ENCODE measurements around the gene FKBP15. TPM values are rescaled to one million over a fixed set of nuclear protein-coding genes. Genes with fewer than 3 reads are reported as not detected.

Gene FKBP15
- total RNA-seq, 1 donor: 15.4 TPM

DNA sequence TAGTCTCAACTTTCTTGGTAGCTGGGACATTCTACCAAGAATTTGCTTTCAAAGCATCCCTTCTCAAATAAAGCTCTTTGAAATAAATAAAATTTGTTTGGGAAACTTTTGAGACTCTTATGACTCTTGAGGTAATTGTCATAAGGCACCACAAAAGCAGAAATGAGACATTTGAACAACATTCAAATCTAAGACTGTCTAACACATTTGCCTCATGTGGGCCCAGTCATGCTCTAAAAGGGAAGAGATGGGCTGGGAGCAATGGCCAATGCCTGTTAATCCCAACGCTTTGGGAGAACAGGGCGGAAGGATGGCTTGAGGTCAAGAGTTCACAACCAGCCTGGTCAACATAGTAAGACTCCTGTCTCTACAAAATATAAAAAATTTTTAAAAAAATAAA lies 43.8 kb downstream of the FKBP15 start:
- Histone ChIP-seq H3K27me3 (ENCODE audit: insufficient read depth, low read length) (no peaks in the 10 kb centered on the region), H3K4me3 (ENCODE audit: low read length) (no peak overlapping the region), H3K4me1 (ENCODE audit: insufficient read depth, low read length) (no peaks in the 10 kb centered on the region), H3K9me3 (ENCODE audit: low read depth, low read length) (no peaks in the 10 kb centered on the region)

DNA sequence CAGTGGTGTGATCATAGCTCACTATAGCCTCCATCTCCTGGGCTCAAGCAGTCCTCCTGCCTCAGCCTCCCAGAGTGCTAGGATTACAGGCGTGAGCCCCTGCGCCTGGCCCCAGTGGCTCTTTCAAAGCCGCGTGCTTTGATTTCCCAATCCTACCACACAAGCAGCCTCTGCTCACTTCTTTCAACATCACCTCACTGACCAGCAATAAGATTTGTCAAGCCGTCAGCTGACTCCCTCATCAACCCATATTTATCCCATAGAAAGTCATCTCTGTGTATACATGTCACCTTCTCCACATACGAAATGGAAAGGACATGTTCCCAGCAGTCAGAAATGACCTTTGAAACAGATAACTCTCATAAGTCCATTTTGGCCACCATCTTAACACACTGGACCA lies 44.3 kb downstream of the FKBP15 start:
- no peaks in the 10 kb centered on the region for H3K27me3 ChIP-seq (ENCODE audit: insufficient read depth, low read length)
- H3K4me1 ChIP-seq (ENCODE audit: insufficient read depth, low read length): no peaks in the 10 kb centered on the region
- H3K4me3 ChIP-seq (ENCODE audit: low read length): no peak overlapping the region
- H3K9me3 ChIP-seq (ENCODE audit: low read depth, low read length): no peaks in the 10 kb centered on the region

DNA sequence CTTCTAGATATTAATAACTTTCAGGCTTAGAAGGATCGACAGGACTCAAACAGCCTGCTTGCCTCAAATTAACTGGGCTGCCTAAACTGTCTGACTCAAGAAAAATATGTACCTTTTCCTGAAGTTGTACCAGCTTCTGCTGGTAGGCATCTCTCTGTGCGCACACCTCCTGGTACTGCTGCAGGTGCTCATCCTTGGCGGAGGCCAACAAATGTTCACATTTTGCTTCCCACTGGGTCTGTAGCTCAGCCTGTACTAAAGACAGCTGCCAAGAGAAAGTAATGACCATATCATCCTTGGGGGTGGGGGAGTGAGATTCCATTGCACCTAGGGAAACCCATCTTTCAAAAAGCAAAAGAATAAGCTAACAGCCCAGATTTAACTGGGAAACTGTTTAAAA lies 47.7 kb downstream of the FKBP15 start:
- no peaks in the 10 kb centered on the region for H3K4me1 ChIP-seq (ENCODE audit: insufficient read depth, low read length)
- no peaks in the 10 kb centered on the region for H3K9me3 ChIP-seq (ENCODE audit: low read depth, low read length)
- no peaks in the 10 kb centered on the region for H3K27me3 ChIP-seq (ENCODE audit: insufficient read depth, low read length)
- H3K4me3 ChIP-seq (ENCODE audit: low read length): no peak overlapping the region

DNA sequence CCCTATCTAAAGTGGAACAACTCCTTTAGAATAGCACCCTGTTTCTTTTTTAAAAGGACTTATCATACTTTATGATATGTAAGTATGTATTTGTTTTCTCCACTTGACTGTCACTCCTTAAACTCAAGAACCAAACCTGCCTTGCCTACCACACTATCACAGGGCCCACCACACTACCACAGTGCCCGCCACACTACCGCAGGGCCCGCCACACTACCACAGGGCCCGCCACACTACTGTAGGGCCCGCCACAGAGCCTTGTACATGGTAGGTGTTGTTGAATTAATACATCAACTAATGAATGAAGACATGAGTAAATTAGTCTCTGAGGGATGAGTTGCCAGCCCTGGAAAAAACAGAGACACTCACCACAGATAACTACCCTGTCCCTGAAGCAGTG lies 52.3 kb downstream of the FKBP15 start:
- no peak overlapping the region for H3K4me3 ChIP-seq (ENCODE audit: low read length)
- H3K4me1 ChIP-seq (ENCODE audit: insufficient read depth, low read length): no peaks in the 10 kb centered on the region
- no peaks in the 10 kb centered on the region for H3K9me3 ChIP-seq (ENCODE audit: low read depth, low read length)
- no peaks in the 10 kb centered on the region for H3K27me3 ChIP-seq (ENCODE audit: insufficient read depth, low read length)

DNA sequence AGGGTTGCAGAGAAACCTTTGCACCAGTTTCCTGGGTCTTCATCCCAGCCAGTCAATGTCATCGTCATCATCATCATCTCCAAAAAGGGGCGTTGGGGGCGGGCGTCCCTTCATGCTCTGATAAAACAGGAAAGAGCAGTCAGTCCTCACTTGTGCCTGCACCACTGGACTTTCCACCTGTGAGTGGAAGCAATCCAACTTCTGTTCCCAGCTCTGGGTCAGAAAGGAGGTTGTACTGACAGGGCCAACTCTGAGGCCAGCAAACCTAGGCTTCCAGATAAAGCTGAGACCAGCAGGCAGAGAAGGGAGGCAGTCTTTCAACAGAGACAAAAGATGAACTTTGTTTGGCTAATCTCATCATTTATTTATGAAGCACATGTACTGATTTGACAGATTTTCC lies 55.0 kb downstream of the FKBP15 start:
- Histone ChIP-seq H3K4me3 (ENCODE audit: low read length) (no peak overlapping the region), H3K9me3 (ENCODE audit: low read depth, low read length) (no peaks in the 10 kb centered on the region), H3K4me1 (ENCODE audit: insufficient read depth, low read length) (no peaks in the 10 kb centered on the region), H3K27me3 (ENCODE audit: insufficient read depth, low read length) (no peaks in the 10 kb centered on the region)

DNA sequence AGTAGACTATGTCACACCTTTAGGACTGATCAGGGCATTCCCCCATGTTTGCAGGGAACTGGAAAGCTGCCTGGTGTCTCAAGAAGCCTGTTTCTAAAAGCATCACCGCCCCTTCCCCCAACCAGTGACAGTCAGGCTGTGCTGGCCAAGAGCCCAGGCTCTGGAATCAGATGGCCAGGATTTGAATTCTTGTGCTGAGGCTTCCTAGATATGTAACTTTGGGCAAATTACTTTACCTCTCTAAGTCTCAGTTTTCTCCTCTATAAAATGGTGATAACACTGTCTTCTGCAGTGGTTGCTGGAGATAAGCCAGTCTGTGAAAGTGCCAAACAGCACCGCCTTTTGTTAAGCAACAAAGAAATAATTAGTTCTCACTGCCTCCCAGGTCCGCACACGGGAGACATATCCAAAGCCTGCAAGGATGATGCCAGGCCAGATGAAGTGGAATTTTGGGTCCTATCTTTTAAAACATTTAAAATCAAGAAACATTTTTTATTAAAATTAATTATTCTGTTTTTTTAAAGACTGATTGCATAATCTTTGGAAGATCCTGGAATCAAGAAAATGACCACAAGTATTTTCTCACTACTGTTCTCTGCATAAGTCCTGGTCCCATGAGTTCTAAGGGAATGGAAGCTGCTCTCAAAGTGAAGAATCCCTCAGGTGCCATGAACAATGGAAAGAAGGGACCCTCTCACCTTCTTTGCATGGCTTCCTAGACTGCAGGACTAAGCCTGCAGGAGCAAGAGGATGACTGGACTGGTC lies 56.4 kb downstream of the FKBP15 start:
- H3K4me3 ChIP-seq (ENCODE audit: low read length): no peak overlapping the region
- H3K9me3 ChIP-seq (ENCODE audit: low read depth, low read length): no peaks in the 10 kb centered on the region
- no peaks in the 10 kb centered on the region for H3K27me3 ChIP-seq (ENCODE audit: insufficient read depth, low read length)
- H3K4me1 ChIP-seq (ENCODE audit: insufficient read depth, low read length): no peaks in the 10 kb centered on the region

DNA sequence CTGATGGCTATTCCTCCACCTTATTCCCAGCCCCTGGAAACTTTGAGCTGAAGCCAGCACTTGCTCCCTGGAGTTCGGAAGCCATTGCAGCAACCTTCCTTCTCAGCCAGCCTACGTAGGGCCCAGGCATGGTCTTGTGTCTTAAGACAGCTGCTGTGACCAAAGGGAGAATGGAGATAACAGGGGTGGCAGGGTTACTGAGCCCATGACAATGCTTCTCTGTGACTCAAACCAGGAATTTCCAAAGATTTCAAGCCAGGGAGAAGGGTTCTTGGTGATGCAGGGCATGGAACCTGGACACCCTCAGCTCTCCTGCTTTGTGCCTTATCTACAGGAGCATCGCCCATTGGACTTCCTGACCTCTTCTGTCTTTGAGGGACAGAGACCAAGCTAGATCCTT lies 58.1 kb downstream of the FKBP15 start:
- no peaks in the 10 kb centered on the region for H3K4me1 ChIP-seq (ENCODE audit: insufficient read depth, low read length)
- no peaks in the 10 kb centered on the region for H3K27me3 ChIP-seq (ENCODE audit: insufficient read depth, low read length)
- H3K9me3 ChIP-seq (ENCODE audit: low read depth, low read length): no peaks in the 10 kb centered on the region
- H3K4me3 ChIP-seq (ENCODE audit: low read length): no peak overlapping the region

DNA sequence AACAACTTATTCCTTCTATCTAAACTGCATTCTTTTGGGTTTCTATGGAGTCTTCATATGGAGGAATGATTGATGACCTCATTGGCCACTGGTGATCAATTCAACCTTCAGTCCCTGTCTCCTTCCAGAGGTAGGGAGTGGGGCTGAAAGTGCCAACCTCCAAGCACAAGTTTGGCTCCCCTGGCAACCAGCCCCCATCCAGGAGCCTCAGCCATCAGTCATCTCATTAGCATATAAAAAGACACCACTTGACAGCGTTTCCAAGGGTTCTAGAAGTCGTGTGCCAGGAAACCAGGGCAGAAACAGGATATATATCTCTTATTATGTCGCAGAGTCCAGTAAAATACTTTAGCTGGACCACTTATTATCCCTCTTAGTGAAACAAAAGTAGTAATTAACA lies 60.5 kb downstream of the FKBP15 start:
- H3K4me1 ChIP-seq (ENCODE audit: insufficient read depth, low read length): peaks cover 20% of the 10 kb centered on the region
- no peaks in the 10 kb centered on the region for H3K27me3 ChIP-seq (ENCODE audit: insufficient read depth, low read length)
- H3K9me3 ChIP-seq (ENCODE audit: low read depth, low read length): no peaks in the 10 kb centered on the region
- no peak overlapping the region for H3K4me3 ChIP-seq (ENCODE audit: low read length)

DNA sequence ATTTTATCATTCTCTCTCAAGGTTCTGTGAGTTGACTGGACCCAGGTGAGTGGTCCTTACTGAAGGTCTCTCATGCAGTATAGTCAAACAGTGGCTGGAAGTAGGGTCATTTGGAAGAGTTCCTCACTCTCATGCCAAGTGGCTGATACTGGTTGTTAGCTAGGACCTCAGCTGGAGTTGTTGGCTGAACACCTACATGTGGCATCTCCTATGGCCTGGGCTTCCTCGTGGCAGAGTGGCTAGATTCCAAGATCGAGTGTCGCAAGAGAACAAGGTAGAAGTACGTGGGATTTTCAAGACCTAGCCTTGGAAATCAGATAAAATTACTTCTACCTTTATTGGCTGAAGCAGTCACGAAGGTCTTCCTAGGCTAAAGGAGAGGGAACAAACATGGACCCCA lies 62.6 kb downstream of the FKBP15 start:
- H3K4me1 ChIP-seq (ENCODE audit: insufficient read depth, low read length): peaks cover 41% of the 10 kb centered on the region
- no peaks in the 10 kb centered on the region for H3K27me3 ChIP-seq (ENCODE audit: insufficient read depth, low read length)

DNA sequence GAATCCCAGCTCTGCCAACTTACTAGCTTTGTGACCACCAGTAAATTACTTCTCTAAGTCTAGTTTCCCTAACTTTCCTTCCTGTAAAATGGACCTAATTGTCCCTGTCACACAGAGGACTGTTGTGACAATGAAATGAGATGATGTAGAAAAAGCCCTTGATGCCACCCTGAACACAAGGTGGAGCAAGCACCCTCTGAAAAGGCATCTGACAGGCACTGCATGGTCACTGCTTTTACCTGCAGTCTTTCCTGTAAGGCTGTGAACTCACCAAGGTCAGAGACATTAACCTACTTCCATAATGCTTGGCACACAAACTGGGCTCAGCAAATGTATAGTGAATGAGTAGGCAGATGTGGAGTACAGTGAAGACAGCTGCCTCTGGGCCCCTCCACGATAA lies 64.2 kb downstream of the FKBP15 start:
- Histone ChIP-seq H3K9me3 (ENCODE audit: low read depth, low read length) (no peaks in the 10 kb centered on the region), H3K27me3 (ENCODE audit: insufficient read depth, low read length) (no peaks in the 10 kb centered on the region), H3K4me3 (ENCODE audit: low read length) (no peak overlapping the region), H3K4me1 (ENCODE audit: insufficient read depth, low read length) (peaks cover 56% of the 10 kb centered on the region)

More for the DNA sequence above, 62.6 kb downstream of the FKBP15 start:
- Histone ChIP-seq H3K4me3 (ENCODE audit: low read length) (no peak overlapping the region), H3K9me3 (ENCODE audit: low read depth, low read length) (no peaks in the 10 kb centered on the region)

DNA sequence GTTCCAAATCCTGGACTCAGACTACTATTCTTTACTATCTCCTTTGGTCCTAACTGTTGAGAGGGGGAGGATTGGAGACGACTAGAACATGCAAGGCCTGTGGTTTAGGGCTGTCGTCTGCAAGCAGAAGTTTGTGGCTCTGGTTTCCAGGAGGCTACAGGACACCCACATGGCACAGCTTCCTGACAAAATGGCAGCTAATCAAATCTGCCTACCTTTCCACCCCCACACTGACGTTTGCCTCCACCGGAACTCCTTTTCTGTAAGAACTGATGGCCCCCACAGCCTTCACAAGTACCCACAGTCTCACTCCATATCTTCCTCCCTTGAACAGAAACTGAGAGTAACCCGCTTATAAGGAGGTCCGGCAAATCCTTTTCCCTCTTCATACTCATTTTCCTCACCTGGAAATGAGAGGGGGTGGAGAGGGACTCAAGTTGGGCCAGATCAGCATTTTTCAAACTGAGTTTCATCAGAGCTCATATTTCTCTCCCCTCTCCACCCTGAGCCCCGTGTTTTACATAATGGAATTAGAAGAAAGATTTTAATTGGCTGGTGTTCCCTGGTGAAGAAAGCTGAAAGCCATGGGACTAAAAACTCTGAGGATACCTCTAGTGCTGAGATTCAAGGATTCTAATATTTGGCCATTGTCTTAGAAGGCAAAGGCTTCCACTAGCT lies 65.0 kb downstream of the FKBP15 start:
- Histone ChIP-seq H3K4me3 (ENCODE audit: low read length) (no peak overlapping the region), H3K4me1 (ENCODE audit: insufficient read depth, low read length) (peaks cover 57% of the 10 kb centered on the region), H3K9me3 (ENCODE audit: low read depth, low read length) (no peaks in the 10 kb centered on the region), H3K27me3 (ENCODE audit: insufficient read depth, low read length) (no peaks in the 10 kb centered on the region)

DNA sequence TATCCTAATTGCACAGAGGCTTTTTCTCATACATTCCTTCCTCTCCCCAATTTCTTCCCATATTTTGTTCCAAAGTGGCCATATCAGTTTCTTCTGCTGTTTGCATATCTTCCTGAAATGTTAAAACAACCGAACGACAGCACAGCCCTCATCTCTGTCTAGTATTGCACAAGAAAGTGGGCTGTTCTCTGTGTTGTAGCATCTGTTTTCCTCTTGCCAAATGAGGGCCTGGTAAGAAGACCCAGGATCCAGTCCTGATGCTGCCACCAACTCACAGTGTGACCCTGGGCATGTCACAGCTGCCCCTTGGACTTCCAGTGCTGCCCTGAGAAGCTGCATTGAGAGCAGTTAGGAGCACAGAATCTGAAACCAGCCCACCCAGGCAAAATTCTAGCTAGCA lies 66.1 kb downstream of the FKBP15 start:
- H3K27me3 ChIP-seq (ENCODE audit: insufficient read depth, low read length): no peaks in the 10 kb centered on the region
- H3K4me3 ChIP-seq (ENCODE audit: low read length): no peak overlapping the region
- H3K9me3 ChIP-seq (ENCODE audit: low read depth, low read length): no peaks in the 10 kb centered on the region
- H3K4me1 ChIP-seq (ENCODE audit: insufficient read depth, low read length): peaks cover 64% of the 10 kb centered on the region

DNA sequence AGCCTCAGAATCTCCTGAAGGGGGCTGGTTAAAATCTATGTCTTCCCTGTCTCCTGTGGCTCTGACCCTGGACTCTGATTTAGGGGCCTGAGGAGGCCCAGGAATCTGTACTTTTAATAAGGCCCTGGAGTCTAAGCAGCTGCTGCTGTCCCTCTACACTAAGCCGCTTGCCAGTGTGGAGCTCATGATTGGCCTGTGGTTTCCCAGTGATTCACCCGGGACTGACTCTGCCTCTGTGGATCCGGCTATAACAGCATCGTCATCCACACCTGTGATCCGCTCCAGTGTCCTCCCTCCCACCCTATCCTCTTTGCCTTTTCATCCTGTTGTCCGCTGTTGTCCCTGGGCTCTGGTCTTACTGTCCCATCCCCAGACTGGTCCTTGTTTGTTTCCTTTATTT lies 66.6 kb downstream of the FKBP15 start:
- Histone ChIP-seq H3K27me3 (ENCODE audit: insufficient read depth, low read length) (no peaks in the 10 kb centered on the region), H3K4me3 (ENCODE audit: low read length) (peak overlapping the region; percentile 15), H3K4me1 (ENCODE audit: insufficient read depth, low read length) (peaks cover 69% of the 10 kb centered on the region), H3K9me3 (ENCODE audit: low read depth, low read length) (no peaks in the 10 kb centered on the region)

DNA sequence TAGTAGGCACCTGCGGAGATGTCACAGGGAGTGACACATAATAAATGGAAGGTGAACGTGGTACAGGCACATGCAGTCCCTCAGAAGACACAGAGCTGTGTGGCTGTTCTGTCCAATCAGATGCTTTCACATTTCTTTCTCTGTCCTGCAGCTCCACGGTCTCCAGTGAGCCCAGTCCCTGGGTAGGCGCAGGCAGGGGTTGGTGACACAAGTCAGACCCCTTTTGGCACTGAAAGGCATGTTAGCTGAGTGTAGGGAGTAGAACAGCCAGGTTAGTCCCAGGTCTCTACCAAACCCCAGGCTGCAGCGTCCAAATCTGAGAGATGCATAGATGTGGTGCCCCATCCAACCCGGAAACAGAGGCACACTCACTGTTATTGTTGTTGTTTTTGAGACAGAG lies 67.5 kb downstream of the FKBP15 start:
- no peak overlapping the region for H3K4me3 ChIP-seq (ENCODE audit: low read length)
- H3K27me3 ChIP-seq (ENCODE audit: insufficient read depth, low read length): no peaks in the 10 kb centered on the region
- H3K4me1 ChIP-seq (ENCODE audit: insufficient read depth, low read length): peaks cover 78% of the 10 kb centered on the region
- H3K9me3 ChIP-seq (ENCODE audit: low read depth, low read length): no peaks in the 10 kb centered on the region

DNA sequence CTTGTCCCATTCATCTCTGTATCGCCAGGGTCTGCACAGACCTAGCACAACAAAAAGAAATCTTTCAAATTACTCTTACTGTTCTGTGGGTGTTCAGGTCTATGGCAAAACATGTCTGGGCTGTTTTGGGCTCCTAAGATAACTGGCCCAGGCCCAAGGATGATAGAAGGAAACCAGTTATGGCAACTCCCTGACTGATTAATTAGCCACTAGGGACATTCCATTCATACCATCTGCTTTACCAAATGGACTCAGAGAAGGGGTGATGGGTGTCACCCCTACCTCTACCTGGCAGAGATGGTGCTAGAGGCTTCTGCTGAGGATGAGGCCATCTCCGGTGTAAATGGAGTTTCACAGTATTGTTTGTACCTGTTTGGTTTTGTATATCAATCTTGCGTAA lies 68.4 kb downstream of the FKBP15 start:
- Histone ChIP-seq H3K9me3 (ENCODE audit: low read depth, low read length) (no peaks in the 10 kb centered on the region), H3K4me1 (ENCODE audit: insufficient read depth, low read length) (peaks cover 78% of the 10 kb centered on the region), H3K4me3 (ENCODE audit: low read length) (peak overlapping the region; percentile 88), H3K27me3 (ENCODE audit: insufficient read depth, low read length) (no peaks in the 10 kb centered on the region)

All from mononuclear cell (primary cell).